AG04449 (cell line): ENCODE results near the gene OR51D1.

Experiments used
- CTCF ChIA-PET: fragments of 350-600 bp; formaldehyde crosslinking; extraction: SDS; loops from one replicate; lab custom pipeline; 2021; ENCODE audit warnings: antibody characterized with exemption; lab: Yijun Ruan, JAX
- POLR2A ChIA-PET: fragments of 400-600, 350-600 bp; formaldehyde crosslinking; extraction: SDS; loops from one replicate; lab custom pipeline; 2020; ENCODE audit warnings: antibody characterized with exemption, inconsistent platforms; lab: Yijun Ruan, JAX
- DNase-seq: peaks from one replicate; pipeline ENCODE4 v3.0.0-alpha.2; 2010; ENCODE audit warnings: low read depth, low spot score
- H3K4me3 ChIP-seq: 2 replicates; pipeline ENCODE4 v1.5.1; 2011; ENCODE audit warnings: low read depth, mild to moderate bottlenecking, control low read depth, low read length
- TF ChIP-seq, protein P1 (sequence below): IDR thresholded peaks from one replicate; pipeline ENCODE4 v1.5.1; 2011; ENCODE audit warnings: mild to moderate bottlenecking, moderate library complexity, low read length, control low read depth, inconsistent platforms; ENCODE audit not compliant: insufficient read depth; ENCODE audit errors: missing control alignments

Gene OR51D1

DNA sequence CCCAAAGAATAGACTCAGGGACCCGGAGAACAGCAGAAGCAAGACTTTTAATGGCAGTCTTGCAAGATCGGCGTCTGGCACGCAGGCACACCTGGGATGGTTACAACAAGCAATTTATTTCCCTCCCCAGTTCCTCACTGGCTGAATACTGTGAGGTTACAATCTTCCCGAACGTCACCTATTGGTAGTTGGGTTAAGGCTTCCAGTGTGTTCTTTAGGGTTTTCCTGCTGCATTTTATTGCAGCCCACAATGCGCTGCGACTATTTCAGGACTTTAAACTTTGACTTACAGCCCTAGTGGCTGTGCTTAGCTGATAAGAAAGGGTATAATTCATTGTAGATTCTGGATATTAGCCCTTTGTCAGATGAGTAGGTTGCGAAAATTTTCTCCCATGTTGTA is 17.8 kb upstream of the OR51D1 start:
- no peak for DNase-seq
- ChIA-PET POLR2A (no interaction called here), CTCF (no interaction called here)
- TF ChIP-seq, protein P1, sequence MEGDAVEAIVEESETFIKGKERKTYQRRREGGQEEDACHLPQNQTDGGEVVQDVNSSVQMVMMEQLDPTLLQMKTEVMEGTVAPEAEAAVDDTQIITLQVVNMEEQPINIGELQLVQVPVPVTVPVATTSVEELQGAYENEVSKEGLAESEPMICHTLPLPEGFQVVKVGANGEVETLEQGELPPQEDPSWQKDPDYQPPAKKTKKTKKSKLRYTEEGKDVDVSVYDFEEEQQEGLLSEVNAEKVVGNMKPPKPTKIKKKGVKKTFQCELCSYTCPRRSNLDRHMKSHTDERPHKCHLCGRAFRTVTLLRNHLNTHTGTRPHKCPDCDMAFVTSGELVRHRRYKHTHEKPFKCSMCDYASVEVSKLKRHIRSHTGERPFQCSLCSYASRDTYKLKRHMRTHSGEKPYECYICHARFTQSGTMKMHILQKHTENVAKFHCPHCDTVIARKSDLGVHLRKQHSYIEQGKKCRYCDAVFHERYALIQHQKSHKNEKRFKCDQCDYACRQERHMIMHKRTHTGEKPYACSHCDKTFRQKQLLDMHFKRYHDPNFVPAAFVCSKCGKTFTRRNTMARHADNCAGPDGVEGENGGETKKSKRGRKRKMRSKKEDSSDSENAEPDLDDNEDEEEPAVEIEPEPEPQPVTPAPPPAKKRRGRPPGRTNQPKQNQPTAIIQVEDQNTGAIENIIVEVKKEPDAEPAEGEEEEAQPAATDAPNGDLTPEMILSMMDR, result no peak
- no peak overlapping the region for H3K4me3 ChIP-seq

DNA sequence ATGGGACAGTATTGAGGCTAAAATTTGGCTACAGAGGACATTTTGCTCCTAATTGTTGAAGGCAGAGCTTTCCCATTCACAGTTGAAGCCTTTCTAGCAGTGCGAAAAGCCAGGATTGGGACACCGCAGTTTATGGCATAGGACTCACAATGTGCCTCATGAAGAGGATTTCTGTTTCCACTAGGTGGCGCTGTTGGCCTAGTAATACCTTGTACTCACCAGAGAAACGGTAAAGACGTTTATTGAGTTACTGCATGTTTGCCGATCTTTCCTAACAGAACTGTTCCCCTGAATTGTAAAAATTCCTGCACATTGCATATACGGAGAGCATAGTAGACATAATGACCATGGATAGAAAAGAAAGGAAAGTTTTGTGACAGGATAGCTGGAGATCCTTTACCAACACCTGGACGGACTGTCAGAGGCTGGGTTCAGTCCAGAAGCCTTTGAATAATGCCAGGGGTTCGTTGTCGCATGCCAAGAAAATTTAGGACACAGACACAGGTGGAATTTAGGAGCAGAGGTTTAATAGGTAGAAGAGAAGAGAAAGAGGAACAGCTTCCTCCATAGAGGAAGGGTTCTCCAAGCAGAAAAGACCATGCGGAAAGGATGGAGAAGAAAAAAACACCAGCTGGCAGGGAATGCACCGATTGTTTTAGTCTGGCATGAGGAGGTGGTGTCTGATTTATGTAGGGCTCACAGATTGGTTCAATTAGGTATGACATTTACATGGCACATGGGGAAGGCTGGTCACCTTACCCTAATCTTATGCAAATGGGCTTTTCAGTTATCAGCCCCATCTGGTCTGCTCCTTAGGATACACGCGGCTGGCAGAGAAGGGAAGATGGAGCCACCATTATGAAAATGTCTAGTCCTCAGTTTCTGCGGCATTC is 10.8 kb upstream of the OR51D1 start:
- TF ChIP-seq, protein P1, result peak; percentile 62
- POLR2A ChIA-PET, result no interaction called here
- CTCF ChIA-PET, result interaction anchor here (0.6 to 8.7 kb wide), 23 partner anchors 11 to 778 kb away, joined by 3 to 97 read pairs (median 4); partner anchors contain the start of genes OR51D1, OR51E1 and OR52I1
- peak; percentile 24 for DNase-seq
- H3K4me3 ChIP-seq, result no peak overlapping the region

DNA sequence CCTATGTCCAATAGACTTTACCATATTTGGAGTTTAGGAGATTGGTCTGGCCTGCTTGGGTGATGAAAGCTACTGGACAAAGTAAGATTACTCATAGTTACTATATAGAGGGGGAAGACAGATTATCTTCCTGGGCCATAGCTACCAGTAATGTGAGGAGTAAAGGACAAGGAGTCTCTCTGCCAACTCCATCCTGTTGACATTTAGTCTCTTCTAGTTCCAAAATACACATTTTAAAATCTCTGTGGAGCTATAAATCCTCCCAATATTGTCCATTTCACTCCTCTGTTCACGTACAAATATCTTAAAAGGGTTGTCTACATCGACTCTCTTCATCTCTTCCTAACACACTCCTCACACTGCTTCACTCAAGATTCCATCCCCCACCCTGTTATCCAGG is 1.1 kb upstream of the OR51D1 start:
- TF ChIP-seq, protein P1, result no peak
- no peak overlapping the region for H3K4me3 ChIP-seq
- ChIA-PET POLR2A (interaction anchor here (0.8 kb wide), 1 partner anchor 28 kb away, joined by 4 read pairs; the partner anchor contains the start of gene TRIM68), CTCF (interaction anchor here (0.8 to 4.9 kb wide), 41 partner anchors 11 to 1255 kb away, joined by 3 to 97 read pairs (median 6); partner anchors contain the start of genes MMP26, OR51E2, OR51F2 and TRIM68)
- no peak for DNase-seq

DNA sequence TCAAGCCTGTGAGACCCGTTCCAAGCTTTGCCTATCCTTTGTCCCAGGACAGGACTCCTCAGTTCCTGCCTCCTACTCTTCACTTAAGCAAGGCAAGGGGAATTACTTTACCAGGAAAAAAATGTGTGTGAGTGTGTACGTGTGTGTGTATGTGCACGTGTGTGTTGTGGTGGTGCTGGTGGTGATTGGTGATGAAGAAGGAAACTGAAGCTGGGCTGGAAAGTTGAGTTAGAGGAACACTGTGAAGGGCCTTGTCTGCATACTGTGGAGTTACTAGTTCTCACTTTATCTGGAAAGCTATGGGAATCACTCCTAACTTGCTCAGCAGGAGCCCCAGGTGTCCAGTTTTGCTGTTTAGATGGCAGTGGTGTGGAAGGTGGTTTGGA is 378 bp downstream of the OR51D1 start:
- ChIA-PET CTCF (interaction anchor here (0.6 to 4.9 kb wide), 33 partner anchors 10 to 744 kb away, joined by 3 to 97 read pairs (median 6); partner anchors contain the start of genes MMP26, OR51E2, OR51F2 and TRIM68), POLR2A (no interaction called here)
- no peak overlapping the region for H3K4me3 ChIP-seq
- no peak for DNase-seq
- TF ChIP-seq, protein P1, result no peak

DNA sequence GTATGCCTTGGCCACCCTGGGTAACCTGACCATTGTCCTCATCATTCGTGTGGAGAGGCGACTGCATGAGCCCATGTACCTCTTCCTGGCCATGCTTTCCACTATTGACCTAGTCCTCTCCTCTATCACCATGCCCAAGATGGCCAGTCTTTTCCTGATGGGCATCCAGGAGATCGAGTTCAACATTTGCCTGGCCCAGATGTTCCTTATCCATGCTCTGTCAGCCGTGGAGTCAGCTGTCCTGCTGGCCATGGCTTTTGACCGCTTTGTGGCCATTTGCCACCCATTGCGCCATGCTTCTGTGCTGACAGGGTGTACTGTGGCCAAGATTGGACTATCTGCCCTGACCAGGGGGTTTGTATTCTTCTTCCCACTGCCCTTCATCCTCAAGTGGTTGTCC is 2.7 kb downstream of the OR51D1 start:
- TF ChIP-seq, protein P1, result no peak
- ChIA-PET POLR2A (no interaction called here), CTCF (interaction anchor here (1.7 to 4.9 kb wide), 2 partner anchors 15 to 186 kb away, joined by 6 to 97 read pairs; no protein-coding TSS in a partner anchor)
- no peak for DNase-seq
- H3K4me3 ChIP-seq, result no peak overlapping the region

DNA sequence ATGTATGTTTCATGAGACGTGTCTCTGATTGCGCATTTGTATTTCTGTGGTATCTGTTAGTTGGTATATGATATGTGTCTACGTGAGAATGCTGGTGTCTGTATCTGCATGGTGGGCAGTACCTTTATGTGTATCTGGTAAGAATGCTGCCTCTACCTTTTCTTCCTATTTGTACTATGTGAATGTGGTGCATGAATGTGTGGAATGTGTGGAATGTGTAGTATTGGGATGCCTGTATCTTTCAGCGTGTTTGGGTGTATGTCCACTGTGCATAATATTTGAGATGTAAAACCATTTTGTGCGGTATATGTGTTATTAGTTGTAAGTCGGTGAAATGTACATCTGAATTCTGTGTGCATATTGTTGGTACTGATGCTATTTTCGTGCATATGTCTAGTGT is 4.2 kb downstream of the OR51D1 start:
- DNase-seq, result no peak
- ChIA-PET CTCF (interaction anchor here (1.7 kb wide), 2 partner anchors 15 to 185 kb away, joined by 3 to 6 read pairs; no protein-coding TSS in a partner anchor), POLR2A (no interaction called here)
- no peak overlapping the region for H3K4me3 ChIP-seq
- TF ChIP-seq, protein P1, result no peak
